DOHH2 (cell line): ENCODE results near the gene PDE8B.

Experiments used
- H3F3A ChIP-seq: fragments of 200-600 bp; sonication (generic), shearing (Covaris generic); 2 replicates; pipeline ENCODE4 v1.6.0; 2016; ENCODE audit warnings: antibody characterized with exemption, mild to moderate bottlenecking; ENCODE audit not compliant: control insufficient read depth, insufficient read depth
- H3K27ac ChIP-seq: fragments of 200-600 bp; sonication (generic); 2 replicates; pipeline ENCODE4 v1.5.1; 2014; ENCODE audit warnings: low read depth, mild to moderate bottlenecking, low read length, moderate library complexity
- H3K27me3 ChIP-seq: fragments of 200-600 bp; sonication (generic); 2 replicates; pipeline ENCODE4 v1.6.1; 2014; ENCODE audit warnings: mild to moderate bottlenecking, low read length, mixed read lengths; ENCODE audit not compliant: control insufficient read depth
- H3K36me3 ChIP-seq: fragments of 200-600 bp; sonication (generic); 2 replicates; pipeline ENCODE4 v1.6.1; 2014; ENCODE audit warnings: mild to moderate bottlenecking, low read length, moderate library complexity, mixed read lengths; ENCODE audit not compliant: control insufficient read depth
- H3K4me1 ChIP-seq: fragments of 200-600 bp; sonication (generic); 2 replicates; pipeline ENCODE4 v1.6.1; 2014; ENCODE audit warnings: mild to moderate bottlenecking, low read length, mixed read lengths; ENCODE audit not compliant: control insufficient read depth
- H3K4me2 ChIP-seq: fragments of 200-600 bp; sonication (generic); 2 replicates; pipeline ENCODE4 v1.6.0; 2014; ENCODE audit warnings: mild to moderate bottlenecking, low read length, moderate library complexity
- H3K4me3 ChIP-seq: fragments of 200-600 bp; sonication (generic); 2 replicates; pipeline ENCODE4 v1.5.1; 2014; ENCODE audit warnings: mild to moderate bottlenecking, low read length, mixed read lengths
- H3K79me2 ChIP-seq: fragments of 200-600 bp; sonication (generic); 2 replicates; pipeline ENCODE4 v1.6.1; 2014; ENCODE audit warnings: mild to moderate bottlenecking, low read length, mixed read lengths; ENCODE audit not compliant: control insufficient read depth
- H3K9me2 ChIP-seq: fragments of 200-600 bp; sonication (generic); replicated peaks from 2 replicates; pipeline ENCODE4 v1.6.1; 2014; ENCODE audit warnings: mild to moderate bottlenecking, low read length, mixed read lengths; ENCODE audit not compliant: control insufficient read depth
- H3K9me3 ChIP-seq: fragments of 200-600 bp; sonication (generic); 2 replicates; pipeline ENCODE4 v1.6.1; 2014; ENCODE audit warnings: antibody characterized with exemption, low read length, mixed read lengths; ENCODE audit not compliant: control insufficient read depth, insufficient read depth
- H4K20me1 ChIP-seq: fragments of 200-600 bp; sonication (generic); 2 replicates; pipeline ENCODE4 v1.6.0; 2014; ENCODE audit warnings: low read depth, mild to moderate bottlenecking, antibody characterized with exemption, low read length, moderate library complexity; ENCODE audit not compliant: control insufficient read depth, insufficient read depth
- CTCF ChIP-seq: fragments of 200-600 bp; sonication (generic); IDR thresholded peaks from one replicate; pipeline ENCODE4 v1.5.1; 2014; ENCODE audit warnings: antibody characterized with exemption, mild to moderate bottlenecking, low read depth, low read length; ENCODE audit not compliant: poor library complexity, severe bottlenecking
- EZH2phosphoT487 ChIP-seq: fragments of 200-600 bp; sonication (generic); IDR thresholded peaks from 2 replicates; pipeline ENCODE4 v1.6.1; 2017; ENCODE audit warnings: borderline replicate concordance, mild to moderate bottlenecking, antibody characterized with exemption, low read length, moderate library complexity, mixed read lengths

The PDE8B gene

GRCh38 chr5:77449981-77450380, 239.5 kb downstream of the PDE8B start:
- Histone ChIP-seq H3K79me2 (no peaks in the 10 kb centered on the region), H3K27ac (no peak overlapping the region), H3K27me3 (no peaks in the 10 kb centered on the region), H4K20me1 (no peaks in the 10 kb centered on the region), H3K9me3 (no peaks in the 10 kb centered on the region), H3F3A (no peaks in the 10 kb centered on the region), H3K4me1 (no peaks in the 10 kb centered on the region), H3K9me2 (no peaks in the 10 kb centered on the region), H3K4me3 (no peak overlapping the region), H3K4me2 (no peak overlapping the region), H3K36me3 (peaks cover 56% of the 10 kb centered on the region)
- TF ChIP-seq EZH2phosphoT487 (no peak), CTCF (no peak)

GRCh38 chr5:77452351-77452750, 241.9 kb downstream of the PDE8B start:
- H3K36me3 ChIP-seq: peaks cover 55% of the 10 kb centered on the region
- no peaks in the 10 kb centered on the region for H3K27me3 ChIP-seq
- H3F3A ChIP-seq: no peaks in the 10 kb centered on the region
- H4K20me1 ChIP-seq: no peaks in the 10 kb centered on the region
- no peak overlapping the region for H3K4me2 ChIP-seq
- no peaks in the 10 kb centered on the region for H3K9me2 ChIP-seq
- TF ChIP-seq CTCF: no peak
- TF ChIP-seq EZH2phosphoT487: no peak
- H3K79me2 ChIP-seq: no peaks in the 10 kb centered on the region
- no peaks in the 10 kb centered on the region for H3K4me1 ChIP-seq
- H3K4me3 ChIP-seq: no peak overlapping the region
- no peaks in the 10 kb centered on the region for H3K9me3 ChIP-seq
- H3K27ac ChIP-seq: no peak overlapping the region

DNA sequence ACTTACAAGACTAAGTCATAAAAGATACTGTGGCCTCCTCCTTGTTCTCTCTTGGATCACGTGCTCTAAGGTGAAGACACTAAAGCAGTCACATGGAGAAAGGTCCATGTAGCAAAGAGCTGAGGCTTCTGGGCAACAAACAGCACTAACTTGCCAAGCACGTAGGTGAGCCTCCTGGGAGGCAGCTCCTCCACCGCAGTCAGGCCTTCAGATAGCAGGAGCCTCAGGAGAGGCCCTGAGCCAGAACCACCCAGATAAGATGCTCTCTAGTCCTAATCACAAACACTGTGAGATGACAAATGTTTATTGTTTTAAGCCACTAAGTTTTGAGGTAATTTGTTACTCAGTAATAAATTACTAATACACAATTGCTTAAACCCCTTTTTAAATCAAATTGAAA, 243.6 kb downstream of the PDE8B start:
- H3K36me3 ChIP-seq: peaks cover 43% of the 10 kb centered on the region
- no peaks in the 10 kb centered on the region for H3K79me2 ChIP-seq
- H4K20me1 ChIP-seq: no peaks in the 10 kb centered on the region
- no peak overlapping the region for H3K4me3 ChIP-seq
- no peak overlapping the region for H3K4me2 ChIP-seq
- H3K4me1 ChIP-seq: no peaks in the 10 kb centered on the region
- H3K27ac ChIP-seq: no peak overlapping the region
- no peaks in the 10 kb centered on the region for H3K9me3 ChIP-seq
- H3F3A ChIP-seq: no peaks in the 10 kb centered on the region
- no peaks in the 10 kb centered on the region for H3K27me3 ChIP-seq
- TF ChIP-seq CTCF (no peak), EZH2phosphoT487 (no peak)
- no peaks in the 10 kb centered on the region for H3K9me2 ChIP-seq

GRCh38 chr5:77461287-77461686, 250.8 kb downstream of the PDE8B start:
- no peaks in the 10 kb centered on the region for H3K27me3 ChIP-seq
- peaks cover 25% of the 10 kb centered on the region for H3K36me3 ChIP-seq
- no peak overlapping the region for H3K4me3 ChIP-seq
- no peaks in the 10 kb centered on the region for H3K9me2 ChIP-seq
- H4K20me1 ChIP-seq: no peaks in the 10 kb centered on the region
- H3K9me3 ChIP-seq: no peaks in the 10 kb centered on the region
- H3F3A ChIP-seq: no peaks in the 10 kb centered on the region
- no peak overlapping the region for H3K27ac ChIP-seq
- no peaks in the 10 kb centered on the region for H3K79me2 ChIP-seq
- H3K4me1 ChIP-seq: peaks cover 4% of the 10 kb centered on the region; the same call in 1 of the 2 replicates
- H3K4me2 ChIP-seq: no peak overlapping the region
- no peak for TF ChIP-seq EZH2phosphoT487
- TF ChIP-seq CTCF: no peak
